ENCODE results near the gene TMEM184A.

GRCh38 chr7:1564603-1565022 lies 8.6 kb upstream of the TMEM184A start:
- no peak for TF ChIP-seq CTCF (IDR thresholded peaks at IDR 0.05)
- no peak for TF ChIP-seq POLR2A (IDR thresholded peaks at IDR 0.05)
- no peak for TF ChIP-seq EP300 (IDR thresholded peaks at IDR 0.05)
